GM18868 (cell line): Measurements from ENCODE around the gene TSPO2.

Experiments used
- ATAC-seq: cut with Tn5 transposase; IDR thresholded peaks from one replicate; pipeline ENCODE4 v1.9.1; 2021; ENCODE audit warnings: mild to moderate bottlenecking, moderate library complexity; ENCODE audit not compliant: unreplicated experiment

The TSPO2 gene

GRCh38 chr6:41027241-41027640 lies 15.0 kb upstream of the TSPO2 start:
- no peak for ATAC-seq

GRCh38 chr6:41027799-41028560 lies 14.3 kb upstream of the TSPO2 start:
- ATAC-seq, result peak; percentile 90

- peak; percentile 27 for ATAC-seq
These were observed 13.5 kb upstream of the TSPO2 start for GRCh38 chr6:41028561-41029412.

- no peak for ATAC-seq
These were observed 9.4 kb upstream of the TSPO2 start for GRCh38 chr6:41032830-41033229.

- ATAC-seq, result no peak
These were observed 8.5 kb upstream of the TSPO2 start for GRCh38 chr6:41033776-41034175.

- no peak for ATAC-seq
These were observed 6.1 kb upstream of the TSPO2 start for GRCh38 chr6:41036186-41036585.

- no peak for ATAC-seq
These were observed 5.7 kb upstream of the TSPO2 start for GRCh38 chr6:41036601-41037000.

GRCh38 chr6:41037107-41037900 lies 5.0 kb upstream of the TSPO2 start:
- ATAC-seq, result no peak

GRCh38 chr6:41038205-41038604 lies 4.1 kb upstream of the TSPO2 start:
- ATAC-seq, result no peak

GRCh38 chr6:41039060-41039998 lies 2.9 kb upstream of the TSPO2 start, which contains the start of gene UNC5CL:
UNC5CL (minus strand) TSS chr6:41039221; CDS start chr6:41035074, 4,147 bp downstream.
- no peak for ATAC-seq

- ATAC-seq, result no peak
These were observed 1.9 kb upstream of the TSPO2 start for GRCh38 chr6:41040101-41040939.

- ATAC-seq, result no peak
These were observed 1.2 kb upstream of the TSPO2 start for GRCh38 chr6:41040940-41041536.

GRCh38 chr6:41043151-41043550 lies 884 bp downstream of the TSPO2 start:
- ATAC-seq, result no peak

- no peak for ATAC-seq
These were observed 3.4 kb downstream of the TSPO2 start for GRCh38 chr6:41045664-41046063.

- ATAC-seq, result no peak
These were observed 3.8 kb downstream of the TSPO2 start for GRCh38 chr6:41046084-41046483.

GRCh38 chr6:41047306-41047705 lies 5.0 kb downstream of the TSPO2 start:
- no peak for ATAC-seq

- no peak for ATAC-seq
These were observed 5.8 kb downstream of the TSPO2 start for GRCh38 chr6:41047745-41048732.

GRCh38 chr6:41049521-41049920 lies 7.3 kb downstream of the TSPO2 start:
- ATAC-seq, result no peak
